ENCODE results near the gene SARNP.
A peak's percentile ranks its signal among the peaks of the same experiment; 100 is the strongest.

The SARNP gene

GRCh38 chr12:55744340-55745030 is 73.0 kb downstream of the SARNP start:
- peak overlapping the region; percentile 55 for H3K4me3 ChIP-seq (ENCODE audit: low read length)
- TF ChIP-seq CTCF (IDR thresholded peaks at IDR 0.05; ENCODE audit: insufficient read depth, low read depth, low read length, missing control alignments): no peak
- DNase-seq (ENCODE audit: low read depth): no peak

- TF ChIP-seq CTCF (IDR thresholded peaks at IDR 0.05; ENCODE audit: insufficient read depth, low read depth, low read length, missing control alignments): peak; percentile 6
- DNase-seq (ENCODE audit: low read depth): peak; percentile 72
- peak overlapping the region; percentile 55 for H3K4me3 ChIP-seq (ENCODE audit: low read length)
Observed at GRCh38 chr12:55743406-55744339, 73.9 kb downstream of the SARNP start.

- DNase-seq (ENCODE audit: low read depth): peak; percentile 76
- peak within 1 kb of the TSS; percentile 55 for H3K4me3 ChIP-seq (ENCODE audit: low read length)
- TF ChIP-seq CTCF (IDR thresholded peaks at IDR 0.05; ENCODE audit: insufficient read depth, low read depth, low read length, missing control alignments): no peak
Observed at GRCh38 chr12:55742719-55743405, 74.7 kb downstream of the SARNP start, which contains the start of gene GDF11. GDF11 (plus strand) TSS chr12:55743122; CDS start chr12:55743317, 195 bp downstream.

- no peak for DNase-seq (ENCODE audit: low read depth)
- no peak for TF ChIP-seq CTCF (IDR thresholded peaks at IDR 0.05; ENCODE audit: insufficient read depth, low read depth, low read length, missing control alignments)
- H3K4me3 ChIP-seq (ENCODE audit: low read length): no peak overlapping the region
Observed at GRCh38 chr12:55741931-55742680, 75.4 kb downstream of the SARNP start.

- H3K4me3 ChIP-seq (ENCODE audit: low read length): no peak overlapping the region
- no peak for TF ChIP-seq CTCF (IDR thresholded peaks at IDR 0.05; ENCODE audit: insufficient read depth, low read depth, low read length, missing control alignments)
- no peak for DNase-seq (ENCODE audit: low read depth)
Observed at GRCh38 chr12:55739025-55739378, 78.5 kb downstream of the SARNP start.
